Measurements from ENCODE around the gene NR6A1. TPM values are rescaled to one million over a fixed set of nuclear protein-coding genes. Genes with fewer than 3 reads are reported as not detected.
A peak's percentile ranks its signal among the peaks of the same experiment; 100 is the strongest.

NR6A1 gene
- total RNA-seq, 1 donor from 2014 or later: 1.2 TPM

DNA sequence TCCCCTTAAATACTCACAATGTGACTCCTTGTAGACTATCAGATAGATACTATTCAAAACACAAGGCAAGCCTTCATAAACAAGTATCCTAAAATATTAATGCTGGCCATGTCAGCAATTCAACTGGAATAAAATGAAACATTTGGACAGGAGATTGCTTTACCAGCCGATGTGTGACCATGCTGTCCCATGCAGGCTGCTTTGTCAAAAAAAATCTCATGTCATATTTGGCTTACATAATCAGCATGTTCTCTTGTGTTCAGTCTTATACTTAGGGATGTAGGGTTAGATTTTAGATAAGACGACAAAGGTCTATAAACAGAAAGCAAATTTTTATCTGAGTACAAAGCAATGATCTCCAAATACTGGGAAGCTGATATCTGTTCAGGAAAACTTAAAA, 108.5 kb downstream of the NR6A1 start:
- H3K36me3 ChIP-seq: no peaks in the 10 kb centered on the region
- H3K9me3 ChIP-seq: no peaks in the 10 kb centered on the region
- H3K27me3 ChIP-seq: no peaks in the 10 kb centered on the region
- peaks cover 14% of the 10 kb centered on the region for H3K4me1 ChIP-seq
- H3K4me3 ChIP-seq: no peak overlapping the region
- DNase-seq (ENCODE audit: extremely low spot score in 2 of 2): no peak
- intact Hi-C loops (cut with DNase I): no loop called here
- H3K27ac ChIP-seq: no peak overlapping the region
- TF ChIP-seq POLR2A (IDR thresholded peaks at IDR 0.05) (no peak), POLR2AphosphoS5 (IDR thresholded peaks at IDR 0.05; ENCODE audit: insufficient read depth in 1 of 2, low read depth in 1 of 2) (no peak)
- TF ChIP-seq, protein P1, sequence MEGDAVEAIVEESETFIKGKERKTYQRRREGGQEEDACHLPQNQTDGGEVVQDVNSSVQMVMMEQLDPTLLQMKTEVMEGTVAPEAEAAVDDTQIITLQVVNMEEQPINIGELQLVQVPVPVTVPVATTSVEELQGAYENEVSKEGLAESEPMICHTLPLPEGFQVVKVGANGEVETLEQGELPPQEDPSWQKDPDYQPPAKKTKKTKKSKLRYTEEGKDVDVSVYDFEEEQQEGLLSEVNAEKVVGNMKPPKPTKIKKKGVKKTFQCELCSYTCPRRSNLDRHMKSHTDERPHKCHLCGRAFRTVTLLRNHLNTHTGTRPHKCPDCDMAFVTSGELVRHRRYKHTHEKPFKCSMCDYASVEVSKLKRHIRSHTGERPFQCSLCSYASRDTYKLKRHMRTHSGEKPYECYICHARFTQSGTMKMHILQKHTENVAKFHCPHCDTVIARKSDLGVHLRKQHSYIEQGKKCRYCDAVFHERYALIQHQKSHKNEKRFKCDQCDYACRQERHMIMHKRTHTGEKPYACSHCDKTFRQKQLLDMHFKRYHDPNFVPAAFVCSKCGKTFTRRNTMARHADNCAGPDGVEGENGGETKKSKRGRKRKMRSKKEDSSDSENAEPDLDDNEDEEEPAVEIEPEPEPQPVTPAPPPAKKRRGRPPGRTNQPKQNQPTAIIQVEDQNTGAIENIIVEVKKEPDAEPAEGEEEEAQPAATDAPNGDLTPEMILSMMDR (IDR thresholded peaks at IDR 0.05): no peak

DNA sequence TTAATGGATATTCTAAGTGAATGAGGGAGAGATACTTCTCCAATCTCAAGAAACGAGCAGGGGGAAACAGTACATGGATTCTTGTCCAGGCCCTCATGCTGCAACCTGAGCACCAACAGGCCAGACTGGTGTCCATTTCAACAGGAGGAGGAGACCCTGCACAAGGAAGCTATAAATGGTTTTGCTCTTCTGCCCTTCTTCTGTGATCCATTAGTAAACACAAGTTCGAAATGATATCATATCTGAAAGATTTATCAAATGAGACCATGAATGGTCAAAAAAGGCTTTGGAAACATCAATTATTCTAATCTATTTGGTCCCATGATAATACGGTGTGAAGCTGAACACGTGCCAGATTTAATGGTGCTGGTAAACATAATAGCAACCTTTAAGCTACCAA, 109.8 kb downstream of the NR6A1 start:
- Histone ChIP-seq H3K36me3 (no peaks in the 10 kb centered on the region), H3K4me1 (peaks cover 14% of the 10 kb centered on the region), H3K9me3 (no peaks in the 10 kb centered on the region), H3K4me3 (no peak overlapping the region), H3K27me3 (no peaks in the 10 kb centered on the region), H3K27ac (no peak overlapping the region)
- TF ChIP-seq POLR2AphosphoS5 (IDR thresholded peaks at IDR 0.05; ENCODE audit: insufficient read depth in 1 of 2, low read depth in 1 of 2) (no peak), POLR2A (IDR thresholded peaks at IDR 0.05) (no peak)
- TF ChIP-seq, protein P1 (IDR thresholded peaks at IDR 0.05): no peak
- no peak for DNase-seq (ENCODE audit: extremely low spot score in 2 of 2)
- intact Hi-C loops (cut with DNase I): no loop called here

DNA sequence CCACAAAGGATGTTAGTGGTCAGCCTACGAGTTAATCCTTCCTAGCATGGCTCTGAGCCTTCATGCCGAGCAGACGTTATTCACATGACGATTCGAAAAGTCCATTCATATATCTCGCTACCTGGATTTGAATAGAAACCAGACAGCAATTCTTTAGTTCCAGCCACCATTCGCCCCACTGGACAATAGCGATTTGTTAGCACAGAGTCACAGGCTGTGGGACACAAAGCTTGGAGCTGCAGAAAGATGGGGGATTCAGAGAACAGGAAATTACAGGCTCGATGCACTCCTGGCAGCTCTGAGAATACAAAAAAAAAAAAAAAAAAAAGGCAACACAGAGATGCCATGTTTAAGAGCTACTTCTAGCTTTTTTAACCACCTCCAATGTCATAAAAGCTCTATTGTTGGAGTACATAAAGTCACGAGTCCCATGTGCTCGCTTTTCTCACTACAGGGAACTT, 110.7 kb downstream of the NR6A1 start:
- TF ChIP-seq POLR2AphosphoS5 (IDR thresholded peaks at IDR 0.05; ENCODE audit: insufficient read depth in 1 of 2, low read depth in 1 of 2): no peak
- TF ChIP-seq, protein P1 (IDR thresholded peaks at IDR 0.05): no peak
- TF ChIP-seq POLR2A (IDR thresholded peaks at IDR 0.05): no peak
- DNase-seq (ENCODE audit: extremely low spot score in 2 of 2): no peak
- no peak overlapping the region for H3K27ac ChIP-seq
- peaks cover 14% of the 10 kb centered on the region for H3K4me1 ChIP-seq
- no peaks in the 10 kb centered on the region for H3K9me3 ChIP-seq
- intact Hi-C loops (cut with DNase I): no loop called here
- no peaks in the 10 kb centered on the region for H3K27me3 ChIP-seq
- no peaks in the 10 kb centered on the region for H3K36me3 ChIP-seq
- peak overlapping the region in 1 of 2 donors; percentile 48 for H3K4me3 ChIP-seq

DNA sequence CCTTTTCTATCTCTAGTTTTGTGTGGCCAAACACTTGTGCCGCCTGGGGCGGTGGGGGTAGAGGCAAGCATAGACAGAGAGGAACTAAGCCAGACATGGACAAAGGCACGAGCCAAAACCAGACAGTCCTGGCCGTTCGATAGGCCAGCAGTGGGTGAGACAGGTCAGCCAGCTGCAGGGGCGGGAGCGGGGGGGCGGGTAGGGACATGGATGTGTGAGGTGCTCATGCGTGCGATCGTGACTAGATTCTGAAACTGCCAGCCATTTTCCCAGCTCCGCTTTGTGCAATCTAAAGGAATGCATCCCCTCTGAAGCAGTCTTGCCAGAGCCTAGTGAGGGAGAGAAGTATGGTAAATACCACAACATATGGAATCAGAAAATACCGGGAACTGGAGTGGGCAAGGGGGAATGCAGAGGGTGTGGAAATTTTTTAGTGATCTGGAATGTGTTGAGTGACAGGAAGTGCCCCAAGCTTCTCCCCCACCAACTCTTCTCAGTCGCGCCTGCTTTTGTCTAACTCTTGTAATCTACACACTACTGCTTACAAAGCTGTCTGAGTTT, 111.9 kb downstream of the NR6A1 start:
- DNase-seq (ENCODE audit: extremely low spot score in 2 of 2): peak in 1 of 2 donors; percentile 87

More for the DNA sequence above, 111.9 kb downstream of the NR6A1 start:
- peak overlapping the region; percentile 23 for H3K27ac ChIP-seq
- peaks cover 14% of the 10 kb centered on the region for H3K4me1 ChIP-seq
- TF ChIP-seq POLR2A (IDR thresholded peaks at IDR 0.05) (no peak), POLR2AphosphoS5 (IDR thresholded peaks at IDR 0.05; ENCODE audit: insufficient read depth in 1 of 2, low read depth in 1 of 2) (peak in 1 of 2 donors; percentile 22)
- TF ChIP-seq, protein P1 (IDR thresholded peaks at IDR 0.05): no peak
- peak overlapping the region; percentile 48 to 54 for H3K4me3 ChIP-seq
- no peaks in the 10 kb centered on the region for H3K36me3 ChIP-seq
- intact Hi-C loops (cut with DNase I): no loop called here
- no peaks in the 10 kb centered on the region for H3K27me3 ChIP-seq
- no peaks in the 10 kb centered on the region for H3K9me3 ChIP-seq
